ENCODE data around the gene FGD6.

DNA sequence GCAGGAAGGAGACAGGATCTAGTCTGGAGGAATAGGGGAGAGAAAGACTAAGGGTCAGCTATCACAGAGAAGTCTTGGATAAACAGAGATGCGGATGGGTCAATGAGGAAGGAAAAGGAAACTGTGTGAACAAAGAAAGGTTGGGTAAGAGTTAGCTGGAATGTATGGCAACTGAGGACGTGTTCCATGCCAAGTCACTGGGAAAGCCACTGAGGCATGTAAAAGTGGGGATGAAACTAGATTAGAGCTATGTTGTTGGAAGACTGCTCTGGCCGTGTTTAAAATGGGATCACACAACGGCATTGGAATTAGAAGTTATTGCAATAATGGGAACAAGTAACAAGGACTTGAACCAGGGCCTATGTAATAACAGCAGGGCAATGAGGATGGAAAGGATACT lies 139.9 kb downstream of the FGD6 start:
- TF ChIP-seq, protein P1, sequence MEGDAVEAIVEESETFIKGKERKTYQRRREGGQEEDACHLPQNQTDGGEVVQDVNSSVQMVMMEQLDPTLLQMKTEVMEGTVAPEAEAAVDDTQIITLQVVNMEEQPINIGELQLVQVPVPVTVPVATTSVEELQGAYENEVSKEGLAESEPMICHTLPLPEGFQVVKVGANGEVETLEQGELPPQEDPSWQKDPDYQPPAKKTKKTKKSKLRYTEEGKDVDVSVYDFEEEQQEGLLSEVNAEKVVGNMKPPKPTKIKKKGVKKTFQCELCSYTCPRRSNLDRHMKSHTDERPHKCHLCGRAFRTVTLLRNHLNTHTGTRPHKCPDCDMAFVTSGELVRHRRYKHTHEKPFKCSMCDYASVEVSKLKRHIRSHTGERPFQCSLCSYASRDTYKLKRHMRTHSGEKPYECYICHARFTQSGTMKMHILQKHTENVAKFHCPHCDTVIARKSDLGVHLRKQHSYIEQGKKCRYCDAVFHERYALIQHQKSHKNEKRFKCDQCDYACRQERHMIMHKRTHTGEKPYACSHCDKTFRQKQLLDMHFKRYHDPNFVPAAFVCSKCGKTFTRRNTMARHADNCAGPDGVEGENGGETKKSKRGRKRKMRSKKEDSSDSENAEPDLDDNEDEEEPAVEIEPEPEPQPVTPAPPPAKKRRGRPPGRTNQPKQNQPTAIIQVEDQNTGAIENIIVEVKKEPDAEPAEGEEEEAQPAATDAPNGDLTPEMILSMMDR (conservative IDR thresholded peaks at IDR 0.05; ENCODE audit: low read depth, low read length), result no peak
- TF ChIP-seq RFX5 (IDR thresholded peaks at IDR 0.05; ENCODE audit: low read depth, low read length) (no peak), POLR2A (IDR thresholded peaks at IDR 0.05; ENCODE audit: low read depth, low read length) (no peak), BHLHE40 (IDR thresholded peaks at IDR 0.05; ENCODE audit: low read depth, low read length) (no peak), FOS (IDR thresholded peaks at IDR 0.05; ENCODE audit: low read depth, low read length) (no peak)

Data from IMR-90 (cell line).